HEK293 (cell line): ENCODE data around the gene SNX13.

ENCODE experiments used
- ATF2 ChIP-seq: fragments of 450-650 bp; formaldehyde crosslinking; IDR thresholded peaks from 2 replicates; pipeline ENCODE4 v1.5.1; 2016; ENCODE audit warnings: missing biosample characterization, missing genetic modification characterization, low read depth
- CTCF ChIP-seq: fragments of 450-650 bp; formaldehyde crosslinking; IDR thresholded peaks from 2 replicates; pipeline ENCODE4 v1.5.1; 2016; ENCODE audit warnings: missing biosample characterization, missing genetic modification characterization
- ELK4 ChIP-seq: IDR thresholded peaks from 2 replicates; pipeline ENCODE4 v1.6.1; 2011; ENCODE audit warnings: mild to moderate bottlenecking, low read depth, low read length, borderline replicate concordance
- INSM2 ChIP-seq: fragments of 450-650 bp; formaldehyde crosslinking; IDR thresholded peaks from 2 replicates; pipeline ENCODE4 v1.5.1; 2016; ENCODE audit warnings: missing biosample characterization, missing genetic modification characterization
- KLF16 ChIP-seq: fragments of 450-650 bp; formaldehyde crosslinking; IDR thresholded peaks from 2 replicates; pipeline ENCODE4 v1.5.1; 2017; ENCODE audit warnings: missing biosample characterization, missing genetic modification characterization
- ZNF140 ChIP-seq: fragments of 450-650 bp; formaldehyde crosslinking; IDR thresholded peaks from 2 replicates; pipeline ENCODE4 v1.5.1; 2016; ENCODE audit warnings: missing biosample characterization, missing genetic modification characterization
- ZNF26 ChIP-seq: fragments of 450-650 bp; formaldehyde crosslinking; IDR thresholded peaks from 2 replicates; pipeline ENCODE4 v1.5.1; 2016; ENCODE audit warnings: missing biosample characterization, missing genetic modification characterization
- ZNF362 ChIP-seq: fragments of 450-650 bp; formaldehyde crosslinking; IDR thresholded peaks from 2 replicates; pipeline ENCODE4 v1.5.1; 2016; ENCODE audit warnings: missing biosample characterization, missing genetic modification characterization
- ZNF423 ChIP-seq: fragments of 450-650 bp; formaldehyde crosslinking; IDR thresholded peaks from 2 replicates; pipeline ENCODE4 v1.5.1; 2016; ENCODE audit warnings: missing biosample characterization, missing genetic modification characterization
- ZNF561 ChIP-seq: fragments of 450-650 bp; IDR thresholded peaks from 2 replicates; pipeline ENCODE4 v1.5.1; 2018; ENCODE audit warnings: missing biosample characterization, missing genetic modification characterization, borderline replicate concordance
- ZNF654 ChIP-seq: fragments of 450-650 bp; formaldehyde crosslinking; IDR thresholded peaks from 2 replicates; pipeline ENCODE4 v1.5.1; 2016; ENCODE audit warnings: low read depth, missing biosample characterization, missing genetic modification characterization
- ZNF768 ChIP-seq: fragments of 450-650 bp; formaldehyde crosslinking; IDR thresholded peaks from 2 replicates; pipeline ENCODE4 v1.5.1; 2018; ENCODE audit warnings: missing biosample characterization, mild to moderate bottlenecking, missing genetic modification characterization
- ZNF843 ChIP-seq: fragments of 450-650 bp; formaldehyde crosslinking; IDR thresholded peaks from 2 replicates; pipeline ENCODE4 v1.5.1; 2016; ENCODE audit warnings: missing biosample characterization, missing genetic modification characterization

GRCh38 chr7:17782216-17782549 is 158.1 kb downstream of the SNX13 start:
- TF ChIP-seq ZNF561 (tag by site-specific recombination) (no peak), ZNF654 (tag by site-specific recombination) (no peak), CTCF (tag by site-specific recombination) (no peak), ZNF423 (tag by site-specific recombination) (no peak), ELK4 (no peak), KLF16 (tag by site-specific recombination) (no peak), ZNF768 (tag by site-specific recombination) (no peak), INSM2 (tag by site-specific recombination) (no peak), ZNF362 (no peak), ZNF26 (tag by site-specific recombination) (no peak), ZNF843 (tag by site-specific recombination) (no peak), ZNF140 (tag by site-specific recombination) (no peak), ATF2 (no peak)
